C1 segment of cervical spinal cord (tissue), 14 donors: ENCODE results near the gene CLIP1.
"Not testable (repeated sequence)": the region's sequence is repeated elsewhere in the genome, so short reads cannot be mapped to it uniquely, and the experiment has no call there.

Experiments used
- DNase-seq, 14 donors: peaks; one replicate each; lab custom pipeline; 2025; lab: John Stamatoyannopoulos, UW

The CLIP1 gene

GRCh38 chr12:122421821-122422729 is at the start of gene CLIP1:
CLIP1 (minus strand) TSS chr12:122422669; CDS start chr12:122380452, 42,217 bp downstream.
- peak in 13 of 14 donors; percentile 17 to 82 (median 63) for DNase-seq

- DNase-seq: peak in 2 of 14 donors; percentile 0 to 53
Observed at GRCh38 chr12:122471324-122472226, 49.1 kb upstream of the CLIP1 start.

GRCh38 chr12:122470576-122470975 is 48.1 kb upstream of the CLIP1 start:
- DNase-seq: not testable (repeated sequence)

- not testable (repeated sequence) for DNase-seq
Observed at GRCh38 chr12:122469856-122470255, 47.4 kb upstream of the CLIP1 start.

GRCh38 chr12:122467983-122468382 is 45.5 kb upstream of the CLIP1 start:
- no peak for DNase-seq

GRCh38 chr12:122464317-122465042 is 42.0 kb upstream of the CLIP1 start:
- DNase-seq: not testable (repeated sequence)

- DNase-seq: no peak
Observed at GRCh38 chr12:122460641-122461040, 38.2 kb upstream of the CLIP1 start.

- DNase-seq: no peak
Observed at GRCh38 chr12:122460061-122460460, 37.6 kb upstream of the CLIP1 start.

GRCh38 chr12:122459211-122459610 is 36.7 kb upstream of the CLIP1 start:
- peak in 1 of 14 donors; percentile 70 for DNase-seq

GRCh38 chr12:122458105-122459035 is 35.9 kb upstream of the CLIP1 start:
- no peak for DNase-seq

GRCh38 chr12:122457627-122458026 is 35.2 kb upstream of the CLIP1 start:
- DNase-seq: no peak

GRCh38 chr12:122454739-122455138 is 32.3 kb upstream of the CLIP1 start:
- no peak for DNase-seq

GRCh38 chr12:122454250-122454721 is 31.8 kb upstream of the CLIP1 start:
- DNase-seq: no peak

- DNase-seq: no peak
Observed at GRCh38 chr12:122452701-122453285, 30.3 kb upstream of the CLIP1 start.

- DNase-seq: no peak
Observed at GRCh38 chr12:122449317-122449716, 26.8 kb upstream of the CLIP1 start.

- DNase-seq: not testable (repeated sequence)
Observed at GRCh38 chr12:122447825-122448224, 25.4 kb upstream of the CLIP1 start.

GRCh38 chr12:122446390-122446789 is 23.9 kb upstream of the CLIP1 start:
- DNase-seq: not testable (repeated sequence)

- not testable (repeated sequence) for DNase-seq
Observed at GRCh38 chr12:122444071-122444470, 21.6 kb upstream of the CLIP1 start.

- DNase-seq: peak in 1 of 14 donors; percentile 24
Observed at GRCh38 chr12:122438822-122439221, 16.4 kb upstream of the CLIP1 start.

- peak in 9 of 14 donors; percentile 0 to 96 (median 36) for DNase-seq
Observed at GRCh38 chr12:122437656-122438121, 15.2 kb upstream of the CLIP1 start.
